H9 (cell line): ENCODE measurements around the gene NFE2L3. TPM values are rescaled to one million over a fixed set of nuclear protein-coding genes. Genes with fewer than 3 reads are reported as not detected.

Source experiments
- DNase-seq: peaks from one replicate; pipeline ENCODE4 v3.0.0-alpha.2; 2017
- H2AFZ ChIP-seq: one replicate; pipeline ENCODE4 v1.6.1; 2013; ENCODE audit warnings: mild to moderate bottlenecking, low read length, control low read depth, moderate library complexity
- H2AK5ac ChIP-seq: 2 replicates; pipeline ENCODE4 v1.6.1; 2013; ENCODE audit warnings: low read length, control low read depth, mixed read lengths; ENCODE audit not compliant: insufficient read length
- H2BK120ac ChIP-seq: one replicate; pipeline ENCODE4 v1.6.1; 2013; ENCODE audit warnings: low read depth, mild to moderate bottlenecking, low read length, control low read depth, inconsistent platforms; ENCODE audit not compliant: poor library complexity, severe bottlenecking
- H2BK12ac ChIP-seq: 2 replicates; pipeline ENCODE4 v1.6.1; 2013; ENCODE audit warnings: low read length, control low read depth, mixed read lengths, low read depth; ENCODE audit not compliant: insufficient read length
- H2BK15ac ChIP-seq: 2 replicates; pipeline ENCODE4 v1.6.1; 2013; ENCODE audit warnings: low read depth, low read length, control low read depth
- H2BK20ac ChIP-seq: one replicate; pipeline ENCODE4 v1.6.1; 2013; ENCODE audit warnings: low read depth, mild to moderate bottlenecking, low read length, control low read depth, inconsistent platforms; ENCODE audit not compliant: poor library complexity, severe bottlenecking
- H2BK5ac ChIP-seq: 2 replicates; pipeline ENCODE4 v1.6.1; 2013; ENCODE audit warnings: low read length, control low read depth, mixed read lengths; ENCODE audit not compliant: insufficient read length
- H3K14ac ChIP-seq: 2 replicates; pipeline ENCODE4 v1.6.1; 2013; ENCODE audit warnings: low read length, control low read depth; ENCODE audit not compliant: insufficient read depth
- H3K18ac ChIP-seq: 2 replicates; pipeline ENCODE4 v1.6.1; 2013; ENCODE audit warnings: low read depth, mild to moderate bottlenecking, mixed read lengths, low read length, control low read depth; ENCODE audit not compliant: insufficient read length
- H3K23ac ChIP-seq: 2 replicates; pipeline ENCODE4 v1.6.1; 2013; ENCODE audit warnings: low read length, control low read depth, mixed read lengths, low read depth; ENCODE audit not compliant: insufficient read length
- H3K23me2 ChIP-seq: 2 replicates; pipeline ENCODE4 v1.6.1; 2013; ENCODE audit warnings: low read depth, mild to moderate bottlenecking, mixed read lengths, low read length, control low read depth; ENCODE audit not compliant: insufficient read length, poor library complexity, severe bottlenecking
- H3K27ac ChIP-seq: 2 replicates; pipeline ENCODE4 v1.5.1; 2013; ENCODE audit warnings: low read length, control low read depth, mixed read lengths, low read depth; ENCODE audit not compliant: insufficient read length
- H3K27me3 ChIP-seq: 2 replicates; pipeline ENCODE4 v1.6.1; 2013; ENCODE audit warnings: low read length, control low read depth, inconsistent platforms; ENCODE audit not compliant: insufficient read depth
- H3K4ac ChIP-seq: 2 replicates; pipeline ENCODE4 v1.6.1; 2013; ENCODE audit warnings: low read depth, mild to moderate bottlenecking, control low read depth, inconsistent platforms, low read length, moderate library complexity
- H3K4me1 ChIP-seq: 2 replicates; pipeline ENCODE4 v1.6.1; 2013; ENCODE audit warnings: low read length, control low read depth, inconsistent platforms; ENCODE audit not compliant: insufficient read depth
- H3K4me2 ChIP-seq: 2 replicates; pipeline ENCODE4 v1.6.1; 2013; ENCODE audit warnings: low read length, control low read depth, mixed read lengths; ENCODE audit not compliant: insufficient read length, insufficient read depth
- H3K56ac ChIP-seq: 2 replicates; pipeline ENCODE4 v1.6.1; 2013; ENCODE audit warnings: low read depth, mild to moderate bottlenecking, mixed read lengths, low read length, control low read depth; ENCODE audit not compliant: insufficient read length
- H3K79me1 ChIP-seq: 2 replicates; pipeline ENCODE4 v1.6.1; 2013; ENCODE audit warnings: low read depth, mild to moderate bottlenecking, moderate library complexity, low read length, control low read depth, inconsistent platforms; ENCODE audit not compliant: insufficient read depth, poor library complexity, severe bottlenecking
- H3K79me2 ChIP-seq: 2 replicates; pipeline ENCODE4 v1.6.1; 2013; ENCODE audit warnings: low read length, control low read depth, inconsistent platforms; ENCODE audit not compliant: insufficient read depth
- H3K9ac ChIP-seq: 2 replicates; pipeline ENCODE4 v1.6.1; 2013; ENCODE audit warnings: low read length, control low read depth, mixed read lengths; ENCODE audit not compliant: insufficient read length; ENCODE audit errors: extremely low read depth
- H3K9me3 ChIP-seq: one replicate; pipeline ENCODE4 v1.6.1; 2013; ENCODE audit warnings: low read depth, low read length, inconsistent platforms; ENCODE audit not compliant: control insufficient read depth
- H3T11ph ChIP-seq: one replicate; pipeline ENCODE4 v1.6.1; 2013; ENCODE audit warnings: mild to moderate bottlenecking, low read length, control low read depth, inconsistent platforms
- H4K20me1 ChIP-seq: one replicate; pipeline ENCODE4 v1.6.1; 2013; ENCODE audit not compliant: control insufficient read depth, insufficient read length, insufficient read depth
- H4K5ac ChIP-seq: 2 replicates; pipeline ENCODE4 v1.6.1; 2013; ENCODE audit warnings: low read depth, mild to moderate bottlenecking, mixed read lengths, low read length, control low read depth; ENCODE audit not compliant: insufficient read length
- H4K8ac ChIP-seq: replicated peaks from 2 replicates; pipeline ENCODE4 v1.6.1; 2013; ENCODE audit warnings: low read length, control low read depth, mixed read lengths, low read depth; ENCODE audit not compliant: insufficient read length
- H4K91ac ChIP-seq: 2 replicates; pipeline ENCODE4 v1.6.1; 2013; ENCODE audit warnings: low read depth, mild to moderate bottlenecking, moderate library complexity, mixed read lengths, low read length, control low read depth; ENCODE audit not compliant: insufficient read length
- H3K27ac Mint-ChIP-seq, 3 experiments: 2 replicates in 2 of 3; 3 replicates in 1 of 3; pipeline ENCODE4 v1.8.0; 2020 to 2021; ENCODE audit warnings: mixed read lengths in 3 of 3, mild to moderate bottlenecking in 1 of 3, moderate library complexity in 1 of 3
- H3K27me3 Mint-ChIP-seq: 2 replicates; pipeline ENCODE4 v1.8.0; 2021; ENCODE audit warnings: low read depth, mild to moderate bottlenecking, moderate library complexity, mixed read lengths
- H3K36me3 Mint-ChIP-seq, 3 experiments: 2 replicates in 2 of 3; 3 replicates in 1 of 3; pipeline ENCODE4 v1.8.0; 2020 to 2021; ENCODE audit warnings: low read depth in 3 of 3, mixed read lengths in 3 of 3; ENCODE audit not compliant: insufficient read depth in 1 of 3
- H3K4me1 Mint-ChIP-seq, 2 experiments: 2 replicates each; pipeline ENCODE4 v1.8.0; 2020; ENCODE audit warnings: mixed read lengths in 2 of 2
- H3K4me3 Mint-ChIP-seq, 2 experiments: 2 replicates in 1 of 2; 3 replicates in 1 of 2; pipeline ENCODE4 v1.8.0; 2020 to 2021; ENCODE audit warnings: mild to moderate bottlenecking in 2 of 2, mixed read lengths in 2 of 2, moderate library complexity in 1 of 2
- H3K9me3 Mint-ChIP-seq, 2 experiments: 2 replicates in 1 of 2; 3 replicates in 1 of 2; pipeline ENCODE4 v1.8.0; 2020; ENCODE audit warnings: mild to moderate bottlenecking in 2 of 2, mixed read lengths in 2 of 2, moderate library complexity in 1 of 2
- WGBS: extraction: QIAGEN DNeasy Blood & Tissue Kit; methylation state at CpG from one replicate; pipeline ENCODE4 v1.1.7; 2013; ENCODE audit warnings: missing lambda C conversion rate, low lambda C conversion rate, mixed read lengths; ENCODE audit not compliant: insufficient read length; ENCODE audit errors: extremely low coverage; 5-methylcytosine and 5-hydroxymethylcytosine counted together
- total RNA-seq: library from RNA; stranded (reverse); gene quantifications from 2 replicates; pipeline ENCODE4 v1.2.1, GENCODE V29; 2021
- TF ChIP-seq, protein P1 (sequence below): fragments of 200-600 bp; sonication (generic); conservative IDR thresholded peaks from 3 replicates; pipeline ENCODE4 v1.8.0; 2021; ENCODE audit warnings: antibody characterized with exemption, mild to moderate bottlenecking

The NFE2L3 gene
- total RNA-seq, 1 experiment from 2014 or later = 46.9 TPM

DNA sequence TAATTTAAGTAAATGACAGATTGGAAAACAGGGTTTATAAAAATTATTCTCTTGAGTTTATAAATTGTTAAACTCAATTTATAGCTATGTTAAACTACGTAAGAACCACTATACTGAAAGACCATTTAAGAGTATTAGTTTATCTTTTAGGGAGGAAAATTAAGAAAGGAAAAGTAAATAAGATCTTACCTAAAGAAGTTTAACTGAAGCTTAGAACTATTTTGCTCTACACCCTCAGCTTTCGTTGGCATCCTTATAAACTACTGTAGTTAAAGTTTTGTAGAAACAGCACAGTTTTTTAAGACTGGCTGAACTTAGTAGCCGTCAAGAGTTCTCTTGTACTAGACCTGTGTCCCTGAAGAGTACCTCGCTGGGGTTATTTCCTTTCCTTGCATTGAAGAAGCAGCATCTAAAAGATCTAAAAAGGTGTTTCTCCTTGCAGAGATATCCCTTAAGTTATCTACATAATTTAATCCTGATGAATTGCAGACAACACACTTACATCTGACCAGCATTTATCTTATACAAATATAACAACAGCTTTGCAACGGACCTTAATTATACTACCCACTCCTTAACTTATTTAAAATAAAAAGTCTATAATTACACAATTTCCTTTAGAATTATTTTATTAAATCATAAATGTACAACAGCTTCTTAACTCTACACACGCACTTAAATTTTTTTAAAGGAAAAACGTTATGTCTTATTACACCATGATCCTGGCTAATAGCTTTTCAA lies 39.4 kb downstream of the NFE2L3 start:
- no peak overlapping the region for H2BK5ac ChIP-seq
- H3K56ac ChIP-seq = no peak overlapping the region
- no peak overlapping the region for H3K9ac ChIP-seq
- H3K4me1 ChIP-seq = no peaks in the 10 kb centered on the region
- Mint-ChIP-seq H3K4me1 (peaks cover 31 to 47% of the 10 kb centered on the region in 2 experiments), H3K27me3 (no peaks in the 10 kb centered on the region; the same call in 1 of the 2 replicates), H3K27ac (peak overlapping the region in 2 of 3 experiments; percentile 79 to 92; a peak in 2 of 7 replicates), H3K9me3 (0 out of 5 replicates have a peak, but pooled peaks cover 0 to 2% of the 10 kb centered on the region in 2 experiments), H3K4me3 (no peak overlapping the region; a peak in 1 of 5 replicates), H3K36me3 (peaks cover 65 to 90% (median 74%) of the 10 kb centered on the region in 3 experiments)
- no peak for DNase-seq
- H3T11ph ChIP-seq = no peak overlapping the region
- H3K79me1 ChIP-seq = peaks cover 3% of the 10 kb centered on the region
- no peaks in the 10 kb centered on the region for H3K27me3 ChIP-seq
- TF ChIP-seq, protein P1, sequence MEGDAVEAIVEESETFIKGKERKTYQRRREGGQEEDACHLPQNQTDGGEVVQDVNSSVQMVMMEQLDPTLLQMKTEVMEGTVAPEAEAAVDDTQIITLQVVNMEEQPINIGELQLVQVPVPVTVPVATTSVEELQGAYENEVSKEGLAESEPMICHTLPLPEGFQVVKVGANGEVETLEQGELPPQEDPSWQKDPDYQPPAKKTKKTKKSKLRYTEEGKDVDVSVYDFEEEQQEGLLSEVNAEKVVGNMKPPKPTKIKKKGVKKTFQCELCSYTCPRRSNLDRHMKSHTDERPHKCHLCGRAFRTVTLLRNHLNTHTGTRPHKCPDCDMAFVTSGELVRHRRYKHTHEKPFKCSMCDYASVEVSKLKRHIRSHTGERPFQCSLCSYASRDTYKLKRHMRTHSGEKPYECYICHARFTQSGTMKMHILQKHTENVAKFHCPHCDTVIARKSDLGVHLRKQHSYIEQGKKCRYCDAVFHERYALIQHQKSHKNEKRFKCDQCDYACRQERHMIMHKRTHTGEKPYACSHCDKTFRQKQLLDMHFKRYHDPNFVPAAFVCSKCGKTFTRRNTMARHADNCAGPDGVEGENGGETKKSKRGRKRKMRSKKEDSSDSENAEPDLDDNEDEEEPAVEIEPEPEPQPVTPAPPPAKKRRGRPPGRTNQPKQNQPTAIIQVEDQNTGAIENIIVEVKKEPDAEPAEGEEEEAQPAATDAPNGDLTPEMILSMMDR = no peak
- H3K18ac ChIP-seq = no peak overlapping the region
- H3K14ac ChIP-seq = no peak overlapping the region
- H2BK120ac ChIP-seq = no peak overlapping the region
- no peak overlapping the region for H2AFZ ChIP-seq
- no peak overlapping the region for H2AK5ac ChIP-seq
- no peak overlapping the region for H3K4me2 ChIP-seq
- no peak overlapping the region for H2BK20ac ChIP-seq
- 100% methylated on average over 1 of the region's 7 CpGs for WGBS
- H4K20me1 ChIP-seq = no peaks in the 10 kb centered on the region
- no peak overlapping the region for H4K8ac ChIP-seq
- no peak overlapping the region for H3K23ac ChIP-seq
- no peaks in the 10 kb centered on the region for H3K9me3 ChIP-seq
- no peak overlapping the region for H2BK12ac ChIP-seq
- H2BK15ac ChIP-seq = no peak overlapping the region
- H3K79me2 ChIP-seq = peaks cover 12% of the 10 kb centered on the region
- H4K5ac ChIP-seq = no peak overlapping the region
- no peak overlapping the region for H3K4ac ChIP-seq
- no peak overlapping the region for H4K91ac ChIP-seq
- no peak overlapping the region for H3K27ac ChIP-seq
- H3K23me2 ChIP-seq = no peaks in the 10 kb centered on the region
